ENCODE measurements around the gene PCDH17. TPM values are rescaled to one million over a fixed set of nuclear protein-coding genes. Genes with fewer than 3 reads are reported as not detected.

The PCDH17 gene
- total and polyA plus RNA-seq, 2 donors (not counting 1 experiment from before 2014, with no cell fraction given), result not detected

GRCh38 chr13:57739089-57739488 lies 107.5 kb downstream of the PCDH17 start:
- ATAC-seq (ENCODE audit: low read depth), result no peak
- POLR2A ChIA-PET, result no interaction called here

GRCh38 chr13:57739543-57740190 lies 108.1 kb downstream of the PCDH17 start:
- DNase-seq, result no peak
- H2AFZ ChIP-seq (ENCODE audit: insufficient read depth, low read depth, low read length, poor library complexity, severe bottlenecking), result no peak overlapping the region
- ATAC-seq (ENCODE audit: low read depth), result no peak
- Mint-ChIP-seq H3K4me1 (no peaks in the 10 kb centered on the region), H3K4me3 (no peak overlapping the region), H3K9me3 (ENCODE audit: insufficient read depth) (no peaks in the 10 kb centered on the region), H3K27me3 (no peaks in the 10 kb centered on the region), H3K27ac (no peak overlapping the region)
- no peak for TF ChIP-seq EZH2 (IDR thresholded peaks at IDR 0.05; ENCODE audit: borderline replicate concordance, insufficient read depth, low read depth, low read length, poor library complexity, severe bottlenecking)
- no peak for TF ChIP-seq CTCF (IDR thresholded peaks at IDR 0.05)
- H3K79me2 ChIP-seq (ENCODE audit: control insufficient read depth, insufficient read depth, low read length), result no peaks in the 10 kb centered on the region
- no peaks in the 10 kb centered on the region for H3K36me3 ChIP-seq (replicated peaks in 1 of 2; ENCODE audit: control extremely low read depth in 1 of 2, control insufficient read depth in 1 of 2, extremely low read depth in 1 of 2, insufficient read depth in 2 of 2, low read length in 1 of 2)
- H3K27ac ChIP-seq (ENCODE audit: low read length in 2 of 2), result no peak overlapping the region
- ChIA-PET POLR2A (no interaction called here), CTCF (no interaction called here)
- no peak overlapping the region for H3K9ac ChIP-seq (ENCODE audit: low read length)
- intact Hi-C loops (cut with micrococcal nuclease), result no loop called here
- no peaks in the 10 kb centered on the region for H3K9me3 ChIP-seq (ENCODE audit: control extremely low read depth in 1 of 3, control insufficient read depth in 2 of 3, insufficient read depth in 1 of 3, low read length in 2 of 3)
- no peaks in the 10 kb centered on the region for H4K20me1 ChIP-seq (ENCODE audit: control insufficient read depth, insufficient read depth, low read length, poor library complexity, severe bottlenecking)
- H3K4me2 ChIP-seq (replicated peaks; ENCODE audit: low read depth, low read length, poor library complexity, severe bottlenecking), result no peak overlapping the region
- no peak overlapping the region for H3K4me3 ChIP-seq (ENCODE audit: control extremely low read depth in 1 of 5, extremely low read depth in 1 of 5, insufficient read depth in 1 of 5, low read depth in 2 of 5, low read length in 4 of 5)
- H3K4me1 ChIP-seq (ENCODE audit: control insufficient read depth in 2 of 2, insufficient read depth in 2 of 2, low read length in 2 of 2), result no peaks in the 10 kb centered on the region
- WGBS (ENCODE audit: insufficient coverage), result no CpG with 5 or more reads among the region's 4 CpGs
- no peaks in the 10 kb centered on the region for H3K27me3 ChIP-seq (replicated peaks in 1 of 4; ENCODE audit: control extremely low read depth in 1 of 4, control insufficient read depth in 3 of 4, insufficient read depth in 4 of 4, low read length in 3 of 4)

More at GRCh38 chr13:57739089-57739488, 107.5 kb downstream of the PCDH17 start:
- Mint-ChIP-seq H3K9me3 (ENCODE audit: insufficient read depth) (no peaks in the 10 kb centered on the region), H3K27ac (no peak overlapping the region), H3K4me1 (no peaks in the 10 kb centered on the region), H3K27me3 (no peaks in the 10 kb centered on the region), H3K4me3 (no peak overlapping the region)
- no CpG with 5 or more reads among the region's 2 CpGs for WGBS (ENCODE audit: insufficient coverage)
- Histone ChIP-seq H3K79me2 (ENCODE audit: control insufficient read depth, insufficient read depth, low read length) (no peaks in the 10 kb centered on the region), H3K4me3 (ENCODE audit: control extremely low read depth in 1 of 5, extremely low read depth in 1 of 5, insufficient read depth in 1 of 5, low read depth in 2 of 5, low read length in 4 of 5) (no peak overlapping the region), H3K4me1 (ENCODE audit: control insufficient read depth in 2 of 2, insufficient read depth in 2 of 2, low read length in 2 of 2) (no peaks in the 10 kb centered on the region), H2AFZ (ENCODE audit: insufficient read depth, low read depth, low read length, poor library complexity, severe bottlenecking) (no peak overlapping the region), H3K9me3 (ENCODE audit: control extremely low read depth in 1 of 3, control insufficient read depth in 2 of 3, insufficient read depth in 1 of 3, low read length in 2 of 3) (no peaks in the 10 kb centered on the region), H3K4me2 (replicated peaks; ENCODE audit: low read depth, low read length, poor library complexity, severe bottlenecking) (no peak overlapping the region), H3K27ac (ENCODE audit: low read length in 2 of 2) (no peak overlapping the region), H3K9ac (ENCODE audit: low read length) (no peak overlapping the region), H3K27me3 (replicated peaks in 1 of 4; ENCODE audit: control extremely low read depth in 1 of 4, control insufficient read depth in 3 of 4, insufficient read depth in 4 of 4, low read length in 3 of 4) (no peaks in the 10 kb centered on the region), H4K20me1 (ENCODE audit: control insufficient read depth, insufficient read depth, low read length, poor library complexity, severe bottlenecking) (no peaks in the 10 kb centered on the region), H3K36me3 (replicated peaks in 1 of 2; ENCODE audit: control extremely low read depth in 1 of 2, control insufficient read depth in 1 of 2, extremely low read depth in 1 of 2, insufficient read depth in 2 of 2, low read length in 1 of 2) (no peaks in the 10 kb centered on the region)
- TF ChIP-seq CTCF (IDR thresholded peaks at IDR 0.05) (no peak), EZH2 (IDR thresholded peaks at IDR 0.05; ENCODE audit: borderline replicate concordance, insufficient read depth, low read depth, low read length, poor library complexity, severe bottlenecking) (no peak)
- no peak for DNase-seq
- CTCF ChIA-PET, result no interaction called here
- intact Hi-C loops (cut with micrococcal nuclease), result no loop called here

Data from B cell (primary cell).